ENCODE results near the gene DCXR.

Gene DCXR

GRCh38 chr17:82021107-82021899 lies 16.2 kb downstream of the DCXR start:
- peak; percentile 83 for DNase-seq

- no peak for DNase-seq
Observed at GRCh38 chr17:82020572-82021106, 16.9 kb downstream of the DCXR start.

- peak; percentile 84 for DNase-seq
Observed at GRCh38 chr17:82019690-82020571, 17.6 kb downstream of the DCXR start.

GRCh38 chr17:82018989-82019689 lies 18.4 kb downstream of the DCXR start:
- DNase-seq, result no peak

- DNase-seq, result no peak
Observed at GRCh38 chr17:82018152-82018988, 19.1 kb downstream of the DCXR start.

- DNase-seq, result no peak
Observed at GRCh38 chr17:82017612-82018151, 19.8 kb downstream of the DCXR start.

- DNase-seq, result no peak
Observed at GRCh38 chr17:82016875-82017459, 20.5 kb downstream of the DCXR start.

- DNase-seq, result no peak
Observed at GRCh38 chr17:82016061-82016874, 21.2 kb downstream of the DCXR start.

GRCh38 chr17:82015311-82015971 lies 22.1 kb downstream of the DCXR start:
- no peak for DNase-seq

GRCh38 chr17:82014971-82015310 lies 22.6 kb downstream of the DCXR start:
- no peak for DNase-seq

- DNase-seq, result no peak
Observed at GRCh38 chr17:82014432-82014831, 23.1 kb downstream of the DCXR start.

- DNase-seq, result no peak
Observed at GRCh38 chr17:82013772-82014321, 23.6 kb downstream of the DCXR start.

- peak; percentile 38 for DNase-seq
Observed at GRCh38 chr17:82013341-82013740, 24.2 kb downstream of the DCXR start.

GRCh38 chr17:82012640-82013295 lies 24.7 kb downstream of the DCXR start:
- DNase-seq, result no peak

- no peak for DNase-seq
Observed at GRCh38 chr17:82012261-82012639, 25.2 kb downstream of the DCXR start.

GRCh38 chr17:82011617-82012187 lies 25.8 kb downstream of the DCXR start:
- DNase-seq, result no peak

GRCh38 chr17:82010575-82011525 lies 26.6 kb downstream of the DCXR start:
- no peak for DNase-seq

GRCh38 chr17:82009413-82009812 lies 28.1 kb downstream of the DCXR start:
- DNase-seq, result no peak
